GM23338 (cell line): ENCODE measurements around the gene FGF19.

Experiments
- CTCF ChIP-seq, 2 experiments: fragments of 200-600 bp in 1 of 2; sonication (generic) in 1 of 2; conservative IDR thresholded peaks; 2 replicates each; pipeline versions ENCODE4 v1.5.1 to v1.6.1; 2016 to 2017; ENCODE audit warnings: antibody characterized with exemption in 2 of 2, low read depth in 2 of 2, mild to moderate bottlenecking in 2 of 2, moderate library complexity in 1 of 2
- EZH2 ChIP-seq: fragments of 200-600 bp; sonication (generic); IDR thresholded peaks from one replicate; pipeline ENCODE4 v1.8.0; 2017; ENCODE audit warnings: antibody characterized with exemption, mild to moderate bottlenecking, low read depth; ENCODE audit not compliant: unreplicated experiment
- NANOG ChIP-seq: IDR thresholded peaks from 2 replicates; pipeline ENCODE4 v1.6.1; 2016; ENCODE audit warnings: antibody characterized with exemption, borderline replicate concordance
- POLR2AphosphoS5 ChIP-seq: IDR thresholded peaks from 2 replicates; pipeline ENCODE4 v1.6.1; 2016; ENCODE audit warnings: antibody characterized with exemption, low read depth

DNA sequence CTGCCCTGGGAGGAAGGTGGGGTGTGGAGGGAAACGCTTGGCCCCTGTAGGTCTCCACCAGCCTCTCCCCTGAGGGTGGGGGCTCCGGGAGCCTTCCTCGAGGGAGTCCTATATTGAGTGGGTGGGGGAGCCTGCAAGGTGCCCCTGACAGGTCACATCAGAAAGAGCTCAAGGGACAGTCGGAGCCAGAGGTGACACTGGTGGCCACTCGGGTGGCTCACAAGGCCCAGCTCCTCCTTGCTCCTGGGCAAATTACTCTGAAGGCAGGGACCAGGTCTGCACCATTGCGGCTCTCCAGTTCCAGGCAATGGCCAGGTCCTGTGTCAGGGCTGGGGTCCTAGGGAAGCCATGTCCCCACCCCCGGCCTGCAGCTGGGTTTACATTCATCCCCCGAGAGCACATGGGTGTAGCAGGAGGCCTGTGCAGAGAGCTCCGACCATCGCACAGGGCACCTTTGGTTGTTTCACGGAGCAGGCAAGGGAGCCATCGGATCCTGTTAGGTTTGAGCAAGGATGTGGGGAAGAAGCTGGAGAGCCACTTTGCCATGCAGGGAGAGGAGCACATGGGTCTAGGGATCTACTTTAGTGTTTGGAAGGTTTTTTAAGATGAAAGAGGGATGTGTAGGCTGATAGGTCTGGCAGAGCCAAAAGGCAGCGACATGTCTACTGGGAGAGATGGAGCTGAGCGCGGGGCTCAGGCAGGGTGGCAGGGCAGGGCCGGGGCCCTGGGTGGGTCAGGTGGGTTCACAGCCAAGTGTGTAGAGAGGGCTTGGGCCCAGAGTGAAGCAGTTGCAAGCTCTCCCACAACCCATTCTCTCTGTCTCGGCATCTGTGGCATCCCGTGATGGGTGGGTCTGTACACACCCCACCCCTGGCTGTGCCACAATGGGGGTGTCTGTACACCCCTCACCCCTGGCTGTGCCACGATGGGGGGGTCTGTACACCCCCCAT, 48.1 kb downstream of the FGF19 start:
- no peak for TF ChIP-seq NANOG
- no peak for TF ChIP-seq EZH2
- no peak for TF ChIP-seq CTCF (conservative IDR thresholded peaks at IDR 0.05; ENCODE audit: low read depth in 2 of 2)
- no peak for TF ChIP-seq POLR2AphosphoS5
